Measurements from ENCODE around the gene MCM9.

Gene MCM9

DNA sequence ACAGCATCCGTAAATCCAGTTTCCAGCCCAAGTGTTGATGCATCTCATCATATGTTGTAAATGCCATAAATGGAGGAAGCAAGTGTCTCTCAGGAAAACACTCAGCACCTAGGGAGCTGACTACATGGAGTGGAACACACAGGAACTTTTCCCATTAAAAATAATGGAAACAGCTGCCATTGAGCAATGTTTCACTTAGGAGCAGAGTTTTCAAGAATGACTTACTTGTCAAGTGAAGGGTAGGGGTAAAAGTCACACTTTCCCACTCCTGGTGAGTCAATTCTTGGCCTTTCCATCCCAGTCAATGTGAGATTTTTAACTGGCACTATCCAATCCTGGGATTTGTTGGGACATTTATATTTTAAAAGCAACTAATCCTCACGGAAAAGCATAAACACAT, 160.4 kb downstream of the MCM9 start:
- TF ChIP-seq EZH2phosphoT487 (IDR thresholded peaks at IDR 0.05; ENCODE audit: borderline replicate concordance, low read length), result no peak
- TF ChIP-seq, protein P1, sequence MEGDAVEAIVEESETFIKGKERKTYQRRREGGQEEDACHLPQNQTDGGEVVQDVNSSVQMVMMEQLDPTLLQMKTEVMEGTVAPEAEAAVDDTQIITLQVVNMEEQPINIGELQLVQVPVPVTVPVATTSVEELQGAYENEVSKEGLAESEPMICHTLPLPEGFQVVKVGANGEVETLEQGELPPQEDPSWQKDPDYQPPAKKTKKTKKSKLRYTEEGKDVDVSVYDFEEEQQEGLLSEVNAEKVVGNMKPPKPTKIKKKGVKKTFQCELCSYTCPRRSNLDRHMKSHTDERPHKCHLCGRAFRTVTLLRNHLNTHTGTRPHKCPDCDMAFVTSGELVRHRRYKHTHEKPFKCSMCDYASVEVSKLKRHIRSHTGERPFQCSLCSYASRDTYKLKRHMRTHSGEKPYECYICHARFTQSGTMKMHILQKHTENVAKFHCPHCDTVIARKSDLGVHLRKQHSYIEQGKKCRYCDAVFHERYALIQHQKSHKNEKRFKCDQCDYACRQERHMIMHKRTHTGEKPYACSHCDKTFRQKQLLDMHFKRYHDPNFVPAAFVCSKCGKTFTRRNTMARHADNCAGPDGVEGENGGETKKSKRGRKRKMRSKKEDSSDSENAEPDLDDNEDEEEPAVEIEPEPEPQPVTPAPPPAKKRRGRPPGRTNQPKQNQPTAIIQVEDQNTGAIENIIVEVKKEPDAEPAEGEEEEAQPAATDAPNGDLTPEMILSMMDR (IDR thresholded peaks at IDR 0.05; ENCODE audit: low read depth, low read length, poor library complexity, severe bottlenecking), result no peak
- Histone ChIP-seq H3K4me1 (ENCODE audit: control insufficient read depth, low read length) (no peaks in the 10 kb centered on the region), H3K79me2 (ENCODE audit: control insufficient read depth, low read length) (no peaks in the 10 kb centered on the region), H3K36me3 (ENCODE audit: control insufficient read depth, low read length) (no peaks in the 10 kb centered on the region), H3K9me3 (ENCODE audit: control insufficient read depth, insufficient read depth, low read length) (no peaks in the 10 kb centered on the region), H3K27ac (ENCODE audit: low read depth, low read length) (no peak overlapping the region), H3F3A (ENCODE audit: control insufficient read depth, insufficient read depth) (no peaks in the 10 kb centered on the region), H4K20me1 (ENCODE audit: control insufficient read depth, insufficient read depth, low read depth, low read length) (no peaks in the 10 kb centered on the region), H3K4me3 (ENCODE audit: low read length) (no peak overlapping the region), H3K27me3 (ENCODE audit: control insufficient read depth, low read length) (peaks cover 19% of the 10 kb centered on the region), H3K9me2 (replicated peaks; ENCODE audit: control insufficient read depth, low read length) (no peaks in the 10 kb centered on the region), H3K4me2 (ENCODE audit: low read length) (no peak overlapping the region)

DNA sequence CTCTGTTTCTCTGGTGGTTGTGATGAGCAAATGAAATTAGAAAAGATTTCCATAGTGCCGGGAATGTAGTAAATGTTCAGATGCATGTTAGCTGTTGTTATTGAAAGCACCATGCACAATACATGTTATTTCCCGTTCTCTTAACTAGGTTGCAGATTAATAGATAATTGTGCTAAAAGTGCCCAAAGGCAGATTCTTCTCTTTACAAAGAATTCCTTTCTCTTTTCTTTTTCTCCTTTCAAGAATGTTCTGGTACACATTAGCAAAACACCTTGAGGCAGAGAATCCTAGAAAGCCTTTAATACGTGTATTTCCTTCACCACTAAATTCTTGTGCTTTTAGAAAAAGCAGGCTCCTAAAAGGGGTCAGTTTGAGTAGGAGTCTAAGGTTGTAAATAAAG, 162.1 kb downstream of the MCM9 start:
- Histone ChIP-seq H4K20me1 (ENCODE audit: control insufficient read depth, insufficient read depth, low read depth, low read length) (no peaks in the 10 kb centered on the region), H3K27ac (ENCODE audit: low read depth, low read length) (no peak overlapping the region), H3K4me3 (ENCODE audit: low read length) (no peak overlapping the region), H3K4me2 (ENCODE audit: low read length) (no peak overlapping the region), H3F3A (ENCODE audit: control insufficient read depth, insufficient read depth) (no peaks in the 10 kb centered on the region), H3K4me1 (ENCODE audit: control insufficient read depth, low read length) (no peaks in the 10 kb centered on the region), H3K36me3 (ENCODE audit: control insufficient read depth, low read length) (no peaks in the 10 kb centered on the region), H3K9me2 (replicated peaks; ENCODE audit: control insufficient read depth, low read length) (no peaks in the 10 kb centered on the region), H3K79me2 (ENCODE audit: control insufficient read depth, low read length) (no peaks in the 10 kb centered on the region), H3K9me3 (ENCODE audit: control insufficient read depth, insufficient read depth, low read length) (no peaks in the 10 kb centered on the region), H3K27me3 (ENCODE audit: control insufficient read depth, low read length) (peaks cover 18% of the 10 kb centered on the region)
- TF ChIP-seq, protein P1 (IDR thresholded peaks at IDR 0.05; ENCODE audit: low read depth, low read length, poor library complexity, severe bottlenecking), result no peak
- no peak for TF ChIP-seq EZH2phosphoT487 (IDR thresholded peaks at IDR 0.05; ENCODE audit: borderline replicate concordance, low read length)

DNA sequence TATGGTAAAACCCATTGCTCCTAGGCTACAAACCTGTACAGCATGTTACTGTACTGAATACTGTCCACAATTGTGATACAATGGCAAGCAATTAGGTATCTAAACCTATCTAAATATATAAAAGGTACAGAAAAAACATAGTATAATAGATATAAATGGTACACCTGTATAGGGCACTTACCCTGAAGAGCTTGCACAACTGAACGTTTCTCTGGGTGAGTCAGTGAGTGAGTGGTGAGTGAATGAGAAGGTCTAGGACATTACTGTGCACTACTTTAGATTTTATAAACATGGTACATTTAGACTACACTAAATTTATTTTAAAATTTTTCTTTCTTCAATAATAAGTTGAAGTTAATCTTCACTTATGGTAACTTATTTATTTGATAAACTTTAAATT, 163.7 kb downstream of the MCM9 start:
- Histone ChIP-seq H3K9me2 (replicated peaks; ENCODE audit: control insufficient read depth, low read length) (no peaks in the 10 kb centered on the region), H3K4me3 (ENCODE audit: low read length) (no peak overlapping the region), H3K36me3 (ENCODE audit: control insufficient read depth, low read length) (no peaks in the 10 kb centered on the region), H4K20me1 (ENCODE audit: control insufficient read depth, insufficient read depth, low read depth, low read length) (no peaks in the 10 kb centered on the region), H3K4me1 (ENCODE audit: control insufficient read depth, low read length) (no peaks in the 10 kb centered on the region), H3K27ac (ENCODE audit: low read depth, low read length) (no peak overlapping the region), H3F3A (ENCODE audit: control insufficient read depth, insufficient read depth) (no peaks in the 10 kb centered on the region), H3K9me3 (ENCODE audit: control insufficient read depth, insufficient read depth, low read length) (no peaks in the 10 kb centered on the region), H3K27me3 (ENCODE audit: control insufficient read depth, low read length) (peaks cover 9% of the 10 kb centered on the region), H3K4me2 (ENCODE audit: low read length) (no peak overlapping the region), H3K79me2 (ENCODE audit: control insufficient read depth, low read length) (no peaks in the 10 kb centered on the region)
- TF ChIP-seq EZH2phosphoT487 (IDR thresholded peaks at IDR 0.05; ENCODE audit: borderline replicate concordance, low read length), result no peak
- TF ChIP-seq, protein P1 (IDR thresholded peaks at IDR 0.05; ENCODE audit: low read depth, low read length, poor library complexity, severe bottlenecking), result no peak

DNA sequence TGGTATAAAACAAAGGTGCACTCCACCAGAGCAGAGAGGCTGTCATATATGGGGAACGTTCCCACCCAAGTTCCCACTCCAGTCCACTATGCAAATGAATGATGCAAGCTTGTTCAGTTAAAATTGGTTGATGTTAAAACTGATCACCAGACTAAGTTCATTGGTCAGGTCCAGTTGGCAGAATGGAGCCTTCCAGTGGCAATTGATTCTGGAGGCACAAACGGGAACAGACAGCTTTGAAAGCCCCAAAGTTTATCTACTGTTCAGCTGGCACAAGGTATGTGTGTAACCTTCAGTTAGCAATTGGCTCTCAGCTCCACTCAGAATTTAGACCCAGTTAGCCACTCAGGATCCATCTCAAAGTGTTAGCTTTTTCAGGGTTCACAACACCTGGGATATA, 164.1 kb downstream of the MCM9 start:
- no peak overlapping the region for H3K4me2 ChIP-seq (ENCODE audit: low read length)
- no peaks in the 10 kb centered on the region for H3F3A ChIP-seq (ENCODE audit: control insufficient read depth, insufficient read depth)
- no peaks in the 10 kb centered on the region for H3K36me3 ChIP-seq (ENCODE audit: control insufficient read depth, low read length)
- no peaks in the 10 kb centered on the region for H3K9me3 ChIP-seq (ENCODE audit: control insufficient read depth, insufficient read depth, low read length)
- H3K4me1 ChIP-seq (ENCODE audit: control insufficient read depth, low read length), result no peaks in the 10 kb centered on the region
- no peaks in the 10 kb centered on the region for H3K9me2 ChIP-seq (replicated peaks; ENCODE audit: control insufficient read depth, low read length)
- no peak overlapping the region for H3K4me3 ChIP-seq (ENCODE audit: low read length)
- peaks cover 9% of the 10 kb centered on the region for H3K27me3 ChIP-seq (ENCODE audit: control insufficient read depth, low read length)
- TF ChIP-seq EZH2phosphoT487 (IDR thresholded peaks at IDR 0.05; ENCODE audit: borderline replicate concordance, low read length), result no peak
- TF ChIP-seq, protein P1 (IDR thresholded peaks at IDR 0.05; ENCODE audit: low read depth, low read length, poor library complexity, severe bottlenecking), result no peak
- no peak overlapping the region for H3K27ac ChIP-seq (ENCODE audit: low read depth, low read length)
- no peaks in the 10 kb centered on the region for H3K79me2 ChIP-seq (ENCODE audit: control insufficient read depth, low read length)
- no peaks in the 10 kb centered on the region for H4K20me1 ChIP-seq (ENCODE audit: control insufficient read depth, insufficient read depth, low read depth, low read length)
